ENCODE measurements around the gene SHANK2.
"Not testable (repeated sequence)": the region's sequence is repeated elsewhere in the genome, so short reads cannot be mapped to it uniquely, and the experiment has no call there.

SHANK2 gene

GRCh38 chr11:71245601-71246391 is 6.6 kb downstream of the SHANK2 start:
- in situ Hi-C loops (cut with MboI; ENCODE audit: low sequenced_read_pairs), result no loop called here

GRCh38 chr11:71244116-71244810 is 8.1 kb downstream of the SHANK2 start:
- in situ Hi-C loops (cut with MboI; ENCODE audit: low sequenced_read_pairs), result no loop called here

- in situ Hi-C loops (cut with MboI; ENCODE audit: low sequenced_read_pairs), result no loop called here
Observed at GRCh38 chr11:71242391-71242790, 10.0 kb downstream of the SHANK2 start.

GRCh38 chr11:71241721-71242259 is 10.6 kb downstream of the SHANK2 start:
- in situ Hi-C loops (cut with MboI; ENCODE audit: low sequenced_read_pairs), result no loop called here

- in situ Hi-C loops (cut with MboI; ENCODE audit: low sequenced_read_pairs), result no loop called here
Observed at GRCh38 chr11:71240865-71241691, 11.3 kb downstream of the SHANK2 start.

- in situ Hi-C loops (cut with MboI; ENCODE audit: low sequenced_read_pairs), result no loop called here
Observed at GRCh38 chr11:71240061-71240690, 12.2 kb downstream of the SHANK2 start.

- in situ Hi-C loops (cut with MboI; ENCODE audit: low sequenced_read_pairs), result no loop called here
Observed at GRCh38 chr11:71239581-71239980, 12.8 kb downstream of the SHANK2 start.

GRCh38 chr11:71238941-71239340 is 13.4 kb downstream of the SHANK2 start:
- in situ Hi-C loops (cut with MboI; ENCODE audit: low sequenced_read_pairs), result no loop called here

GRCh38 chr11:71238285-71238875 is 14.0 kb downstream of the SHANK2 start:
- in situ Hi-C loops (cut with MboI; ENCODE audit: low sequenced_read_pairs), result no loop called here

- in situ Hi-C loops (cut with MboI; ENCODE audit: low sequenced_read_pairs), result no loop called here
Observed at GRCh38 chr11:71237853-71238252, 14.5 kb downstream of the SHANK2 start.

- in situ Hi-C loops (cut with MboI; ENCODE audit: low sequenced_read_pairs), result no loop called here
Observed at GRCh38 chr11:71236836-71237475, 15.4 kb downstream of the SHANK2 start.

GRCh38 chr11:71235719-71236118 is 16.7 kb downstream of the SHANK2 start:
- in situ Hi-C loops (cut with MboI; ENCODE audit: low sequenced_read_pairs), result no loop called here

- in situ Hi-C loops (cut with MboI; ENCODE audit: low sequenced_read_pairs), result not testable (repeated sequence)
Observed at GRCh38 chr11:71233896-71234852, 18.2 kb downstream of the SHANK2 start.

GRCh38 chr11:71232364-71232763 is 20.0 kb downstream of the SHANK2 start:
- in situ Hi-C loops (cut with MboI; ENCODE audit: low sequenced_read_pairs), result no loop called here

- in situ Hi-C loops (cut with MboI; ENCODE audit: low sequenced_read_pairs), result no loop called here
Observed at GRCh38 chr11:71228961-71229360, 23.4 kb downstream of the SHANK2 start.

- in situ Hi-C loops (cut with MboI; ENCODE audit: low sequenced_read_pairs), result no loop called here
Observed at GRCh38 chr11:71227058-71227659, 25.2 kb downstream of the SHANK2 start.

GRCh38 chr11:71223671-71224660 is 28.4 kb downstream of the SHANK2 start:
- in situ Hi-C loops (cut with MboI; ENCODE audit: low sequenced_read_pairs), result no loop called here

All from HL-60/S4 treated with phorbol 12-myristate 13-acetate at 8.2 ng/mL for 4 days and 3 days (cell line).